Spleen (tissue), 7 donors: ENCODE data around the gene PAEP.

Source experiments
- CTCF ChIP-seq, 11 experiments: fragments of 200-600 bp in 7 of 11; fragments of 450-650 bp in 4 of 11; sonication (generic) in 4 of 11; IDR thresholded peaks in 8 of 11; conservative IDR thresholded peaks in 3 of 11; 1 replicate in 7 of 11; 2 replicates in 4 of 11; pipeline versions ENCODE4 v1.4.0 to v1.8.0; 2016 to 2021; ENCODE audit warnings: antibody characterized with exemption in 11 of 11, inconsistent platforms in 4 of 11, mild to moderate bottlenecking in 1 of 11
- POLR2A ChIP-seq, 3 donors: fragments of 450-650 bp; IDR thresholded peaks; one replicate each; pipeline ENCODE4 v1.5.1; 2017; ENCODE audit warnings: antibody characterized with exemption in 3 of 3, mild to moderate bottlenecking in 1 of 3
- donor health status: DM: no; HTN: no; CAD: no; lungs with moderate emphysema.
- donor health status: DM: no; HTN: no; CAD: no.
- donor health status: DM: no; HTN: no; CAD: no.

GRCh38 chr9:135521608-135522095 is 39.9 kb upstream of the PAEP start:
- TF ChIP-seq CTCF (IDR thresholded peaks at IDR 0.05 in 8 of 11, conservative IDR thresholded peaks at IDR 0.05 in 3 of 11) (no peak), POLR2A (IDR thresholded peaks at IDR 0.05) (no peak)
